ENCODE measurements around the gene SMIM38. TPM values are rescaled to one million over a fixed set of nuclear protein-coding genes. Genes with fewer than 3 reads are reported as not detected.

Gene SMIM38
- polyA plus RNA-seq, 1 of the 3 experiments (the other 2 are of a cell fraction): 0.13 TPM

DNA sequence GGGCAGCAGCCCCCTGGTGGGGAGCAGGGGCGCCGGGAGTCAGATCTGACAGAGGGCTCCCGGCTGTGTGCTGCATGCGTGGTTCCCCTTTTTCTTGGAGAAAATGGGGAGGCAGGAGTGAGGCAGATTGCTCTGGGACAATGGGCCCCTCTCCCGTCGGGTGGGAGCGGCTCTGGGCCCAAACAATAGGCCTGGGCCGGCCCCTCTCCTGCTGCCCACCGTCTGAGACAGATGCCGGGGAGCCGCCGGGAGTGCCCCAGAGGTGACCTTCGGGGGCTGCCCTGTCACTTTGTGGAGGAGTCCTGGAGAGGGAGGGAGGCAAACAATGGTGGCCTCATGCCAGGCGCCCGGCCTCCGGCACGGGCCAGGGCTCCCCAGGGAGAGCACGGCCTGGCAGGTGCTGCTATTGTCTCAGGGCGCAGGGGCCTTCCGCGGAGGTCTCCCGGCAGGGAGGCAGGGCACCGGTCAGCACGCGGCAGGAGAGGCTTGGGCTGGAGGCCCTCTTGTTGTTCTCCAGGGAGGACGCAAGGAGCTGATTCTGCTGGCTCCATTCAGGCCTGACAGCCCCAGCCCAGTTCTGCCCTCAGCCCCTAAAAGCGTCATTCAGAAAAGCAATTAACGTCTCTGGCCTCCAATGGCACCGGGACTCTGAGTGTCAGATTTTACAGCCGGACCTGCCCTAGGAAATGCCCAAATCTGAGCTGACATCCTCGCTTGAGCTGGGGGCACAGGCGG, 44.8 kb downstream of the SMIM38 start (continued):
- no peak for TF ChIP-seq FOSL2 (IDR thresholded peaks at IDR 0.05; ENCODE audit: borderline replicate concordance, low read depth)

- POLR2A ChIA-PET: no interaction called here
- H2AFZ ChIP-seq (ENCODE audit: low read depth): no peak overlapping the region
- H3K36me3 ChIP-seq (replicated peaks in 1 of 2; ENCODE audit: control insufficient read depth in 1 of 2, insufficient read depth in 2 of 2, low read length in 1 of 2): no peaks in the 10 kb centered on the region
- no peak overlapping the region for H3K4me3 ChIP-seq (ENCODE audit: low read depth in 2 of 2, low read length in 1 of 2)
- H3K27me3 ChIP-seq (ENCODE audit: insufficient read depth): no peaks in the 10 kb centered on the region; the same call in 1 of the 2 replicates
- no peaks in the 10 kb centered on the region for H4K20me1 ChIP-seq (ENCODE audit: insufficient read depth)
- H3K4me2 ChIP-seq: no peak overlapping the region
- H3F3A ChIP-seq (replicated peaks; ENCODE audit: insufficient read depth): no peaks in the 10 kb centered on the region
- no peak for TF ChIP-seq TEAD4 (IDR thresholded peaks at IDR 0.05; ENCODE audit: borderline replicate concordance, insufficient read depth)
- H3K9me3 ChIP-seq: no peaks in the 10 kb centered on the region
- H3K4me1 ChIP-seq (ENCODE audit: control insufficient read depth in 1 of 2, insufficient read depth in 2 of 2, low read depth in 1 of 2, low read length in 1 of 2): no peaks in the 10 kb centered on the region; a peak in 2 of 4 replicates
- H3K27ac ChIP-seq (ENCODE audit: low read depth in 2 of 2, low read length in 1 of 2): no peak overlapping the region
- CTCF ChIA-PET: no interaction called here
- no peaks in the 10 kb centered on the region for H3K9me2 ChIP-seq
- DNase-seq: no peak
- 85% methylated on average over 3 of the region's 4 CpGs for WGBS (ENCODE audit: low lambda C conversion rate)
- H3K9ac ChIP-seq: no peak overlapping the region
- H3K79me2 ChIP-seq (ENCODE audit: insufficient read depth): no peaks in the 10 kb centered on the region
These were observed 45.3 kb downstream of the SMIM38 start for GRCh38 chr11:69201066-69201365.

DNA sequence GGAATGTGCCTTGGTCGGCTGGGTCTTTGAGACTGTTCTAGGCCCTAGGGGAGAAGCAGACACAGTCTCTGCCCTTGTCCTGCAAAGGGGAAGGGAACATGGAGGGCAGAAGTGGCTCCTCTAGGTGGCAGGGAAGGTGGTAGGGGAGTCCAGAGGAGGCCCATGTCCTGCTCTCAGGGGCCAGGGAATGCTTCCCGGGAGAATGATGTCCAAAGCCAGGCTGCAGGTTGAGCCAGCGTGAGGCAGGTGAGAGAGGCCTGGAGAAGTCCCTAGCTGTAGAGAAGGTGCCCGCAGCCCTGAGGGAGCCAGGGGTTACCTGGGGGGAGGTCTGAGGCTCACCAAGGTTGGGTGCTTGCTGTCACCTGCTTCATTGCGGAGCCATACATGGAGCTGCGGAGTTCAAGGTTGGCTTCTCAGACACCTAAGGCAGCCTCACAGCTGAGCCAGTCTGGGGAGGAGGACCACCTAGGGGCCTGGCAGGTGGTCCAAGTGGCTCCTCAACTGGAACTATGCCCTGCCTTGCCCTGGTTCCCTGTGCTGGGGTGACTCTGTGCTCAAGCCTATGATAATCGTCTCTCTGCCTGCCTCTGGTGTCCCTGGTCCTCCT, 46.1 kb downstream of the SMIM38 start:
- TF ChIP-seq NRF1 (IDR thresholded peaks at IDR 0.05; ENCODE audit: low read depth, low read length) (no peak), FOXJ3 (CRISPR knock-in tag; IDR thresholded peaks at IDR 0.05) (no peak), YY1 (IDR thresholded peaks at IDR 0.05; ENCODE audit: low read depth) (no peak), POLR2AphosphoS5 (IDR thresholded peaks at IDR 0.05; ENCODE audit: low read depth, low read length) (no peak), GABPA (IDR thresholded peaks at IDR 0.05; ENCODE audit: low read depth) (no peak), JUND (IDR thresholded peaks at IDR 0.05) (no peak), RFX5 (IDR thresholded peaks at IDR 0.05; ENCODE audit: low read length) (no peak), EZH2phosphoT487 (IDR thresholded peaks at IDR 0.05; ENCODE audit: borderline replicate concordance, low read depth) (no peak), RAD21 (IDR thresholded peaks at IDR 0.05; ENCODE audit: low read length) (no peak), RCOR1 (IDR thresholded peaks at IDR 0.05; ENCODE audit: low read length) (no peak), CTCF (IDR thresholded peaks at IDR 0.05) (no peak), REST (IDR thresholded peaks at IDR 0.05; ENCODE audit: low read depth, low read length) (no peak)
- H3K9me3 ChIP-seq: no peaks in the 10 kb centered on the region
- H3K79me2 ChIP-seq (ENCODE audit: insufficient read depth): no peaks in the 10 kb centered on the region
- POLR2A ChIA-PET: no interaction called here
- H3K9me2 ChIP-seq: no peaks in the 10 kb centered on the region
- CTCF ChIA-PET: interaction anchor here (1.8 kb wide), 1 partner anchor 70 kb away, joined by 6 read pairs; no protein-coding TSS in a partner anchor
- no peak for DNase-seq
- no peak overlapping the region for H3K4me2 ChIP-seq
- no peaks in the 10 kb centered on the region for H3F3A ChIP-seq (replicated peaks; ENCODE audit: insufficient read depth)
- H2AFZ ChIP-seq (ENCODE audit: low read depth): no peak overlapping the region
- H3K36me3 ChIP-seq (replicated peaks in 1 of 2; ENCODE audit: control insufficient read depth in 1 of 2, insufficient read depth in 2 of 2, low read length in 1 of 2): no peaks in the 10 kb centered on the region
- H3K27me3 ChIP-seq (ENCODE audit: insufficient read depth): no peaks in the 10 kb centered on the region; the same call in 1 of the 2 replicates
- WGBS (ENCODE audit: low lambda C conversion rate): 83% methylated on average over 1 of the region's 7 CpGs
- H3K27ac ChIP-seq (ENCODE audit: low read depth in 2 of 2, low read length in 1 of 2): no peak overlapping the region
- no peaks in the 10 kb centered on the region; a peak in 2 of 4 replicates for H3K4me1 ChIP-seq (ENCODE audit: control insufficient read depth in 1 of 2, insufficient read depth in 2 of 2, low read depth in 1 of 2, low read length in 1 of 2)
- no peak overlapping the region for H3K4me3 ChIP-seq (ENCODE audit: low read depth in 2 of 2, low read length in 1 of 2)
- no peak overlapping the region for H3K9ac ChIP-seq
- H4K20me1 ChIP-seq (ENCODE audit: insufficient read depth): no peaks in the 10 kb centered on the region

All from SK-N-SH (cell line).